Measurements from ENCODE around the gene NPIPB6.

DNA sequence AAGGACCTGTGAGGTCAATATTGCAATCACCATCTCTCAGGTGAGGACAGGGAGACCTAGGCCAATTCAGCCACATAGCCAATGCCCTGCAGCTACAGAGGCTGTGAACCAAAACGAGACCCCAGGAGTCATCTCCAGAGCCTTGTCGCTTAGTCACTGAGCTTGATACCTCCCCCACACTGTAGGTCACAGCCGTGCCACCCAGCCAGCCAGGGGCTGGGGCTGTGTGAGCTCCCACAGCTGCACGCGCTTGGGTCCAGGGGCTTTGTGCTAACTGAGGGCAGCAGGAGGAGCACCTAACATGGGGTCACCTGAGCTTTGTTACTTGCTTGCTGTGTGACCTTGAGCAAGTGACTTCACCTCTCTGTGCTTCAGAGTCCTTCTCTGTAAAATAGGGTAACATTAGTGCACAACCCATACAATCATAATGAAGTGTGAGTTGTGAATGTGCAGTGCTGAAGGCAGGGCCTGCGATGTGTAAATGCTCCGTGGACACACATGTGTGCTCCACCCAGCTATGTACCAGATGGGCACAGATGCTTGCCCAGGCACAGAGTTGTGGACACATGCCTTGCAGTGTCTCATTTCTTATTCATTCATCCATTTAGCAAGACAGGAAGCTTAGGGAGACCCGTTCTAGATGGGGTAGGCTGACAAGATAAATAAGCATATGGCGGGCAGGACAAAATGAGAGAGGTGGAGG lies 45.1 kb downstream of the NPIPB6 start:
- TF ChIP-seq CTCF (IDR thresholded peaks at IDR 0.05): no peak
- no peak for TF ChIP-seq POLR2A (IDR thresholded peaks at IDR 0.05)

Data from heart left ventricle (tissue), 13 donors.